SIG-M5 (cell line): ENCODE measurements around the gene LBP.
"Not testable (repeated sequence)": the region's sequence is repeated elsewhere in the genome, so short reads cannot be mapped to it uniquely, and the experiment has no call there.

Source experiments
- DNase-seq: peaks from one replicate; lab custom pipeline; 2025; lab: John Stamatoyannopoulos, UW

LBP gene, protein sequence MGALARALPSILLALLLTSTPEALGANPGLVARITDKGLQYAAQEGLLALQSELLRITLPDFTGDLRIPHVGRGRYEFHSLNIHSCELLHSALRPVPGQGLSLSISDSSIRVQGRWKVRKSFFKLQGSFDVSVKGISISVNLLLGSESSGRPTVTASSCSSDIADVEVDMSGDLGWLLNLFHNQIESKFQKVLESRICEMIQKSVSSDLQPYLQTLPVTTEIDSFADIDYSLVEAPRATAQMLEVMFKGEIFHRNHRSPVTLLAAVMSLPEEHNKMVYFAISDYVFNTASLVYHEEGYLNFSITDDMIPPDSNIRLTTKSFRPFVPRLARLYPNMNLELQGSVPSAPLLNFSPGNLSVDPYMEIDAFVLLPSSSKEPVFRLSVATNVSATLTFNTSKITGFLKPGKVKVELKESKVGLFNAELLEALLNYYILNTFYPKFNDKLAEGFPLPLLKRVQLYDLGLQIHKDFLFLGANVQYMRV

DNA sequence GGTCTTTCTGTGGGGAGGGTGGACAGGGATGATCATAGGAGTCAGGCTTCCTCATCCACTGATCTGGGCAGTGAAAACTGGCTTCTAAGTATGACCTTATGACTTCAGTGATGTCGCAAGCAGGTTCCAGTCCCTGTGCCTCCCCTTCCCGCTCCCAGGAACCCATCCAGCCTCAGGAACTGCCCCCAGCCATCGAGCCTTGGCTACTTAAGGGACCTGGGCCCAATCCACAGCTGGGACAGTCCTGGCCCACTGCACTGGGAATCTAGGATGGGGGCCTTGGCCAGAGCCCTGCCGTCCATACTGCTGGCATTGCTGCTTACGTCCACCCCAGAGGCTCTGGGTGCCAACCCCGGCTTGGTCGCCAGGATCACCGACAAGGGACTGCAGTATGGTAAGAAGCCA is at the start of gene LBP:
Gene LBP (plus strand): TSS at position 236 of the 405 bp plus-strand sequence. CDS start 35 bp downstream, at position 271.
- DNase-seq: no peak

- DNase-seq: no peak
These were observed 48.2 kb upstream of the LBP start for GRCh38 chr20:38297916-38298674.

DNA sequence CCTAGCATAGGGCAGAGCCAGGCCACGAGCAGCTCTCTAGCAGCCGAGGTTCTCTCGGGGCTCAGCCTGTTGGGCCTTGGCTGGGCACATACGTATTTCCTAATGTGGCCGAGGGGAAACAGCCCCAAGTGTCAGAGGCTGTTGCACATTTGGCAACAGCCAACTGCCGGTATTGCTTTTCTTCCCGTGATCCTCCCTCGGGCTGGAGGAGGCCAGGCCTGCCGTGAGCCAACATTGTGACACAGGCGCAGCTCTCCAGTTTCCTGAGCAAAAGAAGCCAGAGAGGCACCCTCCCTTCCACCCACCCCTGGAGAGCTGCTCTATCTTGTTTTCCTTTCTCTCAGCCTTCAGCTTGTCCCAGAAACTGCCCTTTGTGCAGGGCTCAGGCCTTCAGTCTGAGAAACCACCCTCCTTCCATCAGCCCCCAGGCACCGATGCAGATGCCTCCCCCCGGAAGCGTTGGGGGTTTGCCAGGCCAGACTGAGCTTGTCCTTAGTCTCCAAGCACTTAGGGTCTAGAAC is 47.5 kb upstream of the LBP start:
- DNase-seq: peak; percentile 85

- no peak for DNase-seq
These were observed 46.3 kb upstream of the LBP start for GRCh38 chr20:38299963-38300362.

DNA sequence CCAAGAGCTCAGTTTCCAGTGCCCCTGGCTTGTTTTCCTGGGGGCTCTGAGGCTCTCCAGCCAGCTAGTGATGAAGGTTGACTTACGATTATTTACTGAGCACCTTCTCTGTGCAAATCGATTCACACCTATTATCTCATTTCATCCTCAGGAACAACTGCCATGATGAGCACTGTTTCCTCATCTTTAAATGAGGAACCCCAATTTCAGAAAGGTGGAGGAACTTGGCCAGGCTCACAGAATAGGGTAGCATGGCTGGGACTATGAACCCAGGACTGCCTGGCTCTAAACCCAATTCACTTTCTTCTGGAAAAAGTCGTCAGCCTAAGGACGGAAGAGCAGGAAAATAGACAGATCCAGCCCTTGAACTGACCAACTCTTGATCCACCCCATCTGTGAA is 45.8 kb upstream of the LBP start:
- no peak for DNase-seq

GRCh38 chr20:38301309-38301708 is 45.0 kb upstream of the LBP start:
- no peak for DNase-seq

- DNase-seq: no peak
These were observed 43.5 kb upstream of the LBP start for GRCh38 chr20:38302786-38303185.

GRCh38 chr20:38303908-38304379 is 42.3 kb upstream of the LBP start, which contains the start of gene BPI:
Gene BPI, plus strand, starts transcription at chr20:38304156. Its CDS starts 68 bp downstream, at chr20:38304224.
- peak; percentile 89 for DNase-seq

GRCh38 chr20:38304845-38305447 is 41.3 kb upstream of the LBP start:
- no peak for DNase-seq

GRCh38 chr20:38305541-38305940 is 40.7 kb upstream of the LBP start:
- DNase-seq: no peak

- no peak for DNase-seq
These were observed 39.9 kb upstream of the LBP start for GRCh38 chr20:38306379-38306778.

DNA sequence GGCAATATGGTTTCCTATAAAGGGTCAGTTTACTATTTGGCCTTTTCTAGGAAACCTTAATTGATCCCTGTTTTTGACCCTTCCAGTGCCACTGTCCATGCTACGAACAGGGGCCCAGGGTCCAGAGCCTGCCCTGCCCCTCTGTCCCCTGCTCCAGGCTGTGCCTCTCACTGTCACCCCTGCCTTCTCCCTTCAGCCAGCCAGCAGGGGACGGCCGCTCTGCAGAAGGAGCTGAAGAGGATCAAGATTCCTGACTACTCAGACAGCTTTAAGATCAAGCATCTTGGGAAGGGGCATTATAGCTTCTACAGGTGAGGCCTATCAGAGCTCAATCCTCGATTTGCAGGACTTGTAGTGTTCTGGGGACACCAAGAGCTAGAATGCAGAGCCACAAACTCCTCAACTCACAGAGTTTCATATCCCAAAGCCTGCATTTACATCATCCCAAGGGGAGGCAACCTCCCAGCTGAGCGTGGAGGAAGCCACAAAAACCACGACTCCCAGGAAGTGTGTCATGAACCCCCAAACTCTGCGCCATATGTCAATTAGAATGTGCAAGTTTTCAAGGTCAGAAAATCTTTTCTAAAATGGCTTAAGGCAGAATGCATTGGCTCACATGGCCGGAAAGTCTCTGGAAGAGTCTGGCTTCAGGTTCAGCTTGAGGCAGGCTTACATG is 38.8 kb upstream of the LBP start:
- DNase-seq: no peak

DNA sequence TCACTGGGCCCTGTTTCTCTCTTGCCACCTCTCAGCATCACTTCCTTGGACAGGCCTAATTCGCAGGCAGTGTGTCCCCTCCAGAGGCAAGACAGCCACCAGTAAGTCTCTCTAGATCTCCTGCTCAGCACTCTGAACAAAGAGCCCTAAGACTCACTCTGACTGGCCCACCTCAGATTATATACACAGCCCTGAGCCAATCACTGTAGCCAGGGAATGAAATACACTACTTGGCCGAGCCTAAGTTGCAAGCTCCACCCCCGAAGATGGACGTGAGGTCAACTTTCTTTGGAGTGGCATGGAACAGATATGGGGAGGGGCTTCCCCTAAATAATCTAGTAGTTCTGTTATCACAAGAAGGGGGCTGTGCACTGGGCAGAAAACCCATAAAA is 38.2 kb upstream of the LBP start:
- DNase-seq: no peak

- DNase-seq: no peak
These were observed 37.8 kb upstream of the LBP start for GRCh38 chr20:38308447-38308846.

DNA sequence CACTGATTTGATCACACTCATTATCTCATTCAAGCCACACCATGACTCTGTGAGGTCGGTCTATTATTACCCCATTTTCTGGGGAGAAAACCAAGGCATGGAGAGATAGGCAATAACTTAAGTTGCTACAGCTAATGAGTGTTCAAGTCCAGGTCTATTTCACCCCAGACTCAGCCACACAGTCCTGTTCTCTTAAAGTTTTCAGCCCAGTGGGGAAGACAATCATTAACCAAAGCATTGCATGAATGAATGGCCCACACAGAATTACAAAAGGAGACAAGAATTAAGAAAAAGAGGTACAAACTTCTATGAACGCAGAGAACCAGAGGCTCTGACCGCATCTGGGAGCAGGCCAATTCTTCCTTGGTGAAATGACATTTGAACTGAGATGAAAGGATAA is 35.2 kb upstream of the LBP start:
- DNase-seq: no peak

GRCh38 chr20:38311491-38311890 is 34.8 kb upstream of the LBP start:
- no peak for DNase-seq

DNA sequence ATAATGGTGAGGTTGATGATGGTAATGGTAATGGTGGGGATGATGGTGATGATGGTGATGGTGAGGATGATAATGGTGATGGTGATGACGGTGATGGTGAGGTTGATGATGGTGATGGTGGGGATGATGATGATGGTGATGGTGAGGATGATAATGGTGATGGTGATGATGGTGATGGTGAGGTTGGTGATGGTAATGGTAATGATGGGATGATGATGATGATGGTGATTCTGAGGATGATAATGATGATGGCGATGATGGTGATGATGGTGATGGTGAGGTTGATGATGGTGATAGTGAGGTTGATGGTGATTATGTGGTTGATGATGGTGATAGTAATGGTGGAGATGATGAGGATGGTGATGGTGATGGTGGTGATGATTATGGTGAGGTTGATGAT is 32.6 kb upstream of the LBP start:
- no peak for DNase-seq

DNA sequence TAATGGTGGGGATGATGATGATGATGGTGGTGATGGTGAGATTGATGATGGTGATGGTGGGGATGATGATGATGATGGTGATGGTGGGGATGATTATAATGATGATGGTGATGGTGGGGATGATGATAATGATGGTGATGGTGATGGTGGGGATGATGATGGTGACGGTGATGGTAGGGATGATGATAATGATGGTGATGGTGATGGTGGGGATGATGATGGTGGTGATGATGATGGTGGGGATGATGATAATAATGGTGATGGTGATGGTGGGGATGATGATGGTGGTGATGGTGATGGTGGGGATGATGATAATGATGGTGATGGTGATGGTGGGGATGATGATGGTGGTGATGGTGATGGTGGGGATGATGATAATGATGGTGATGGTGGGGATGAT is 31.9 kb upstream of the LBP start:
- DNase-seq: not testable (repeated sequence)

DNA sequence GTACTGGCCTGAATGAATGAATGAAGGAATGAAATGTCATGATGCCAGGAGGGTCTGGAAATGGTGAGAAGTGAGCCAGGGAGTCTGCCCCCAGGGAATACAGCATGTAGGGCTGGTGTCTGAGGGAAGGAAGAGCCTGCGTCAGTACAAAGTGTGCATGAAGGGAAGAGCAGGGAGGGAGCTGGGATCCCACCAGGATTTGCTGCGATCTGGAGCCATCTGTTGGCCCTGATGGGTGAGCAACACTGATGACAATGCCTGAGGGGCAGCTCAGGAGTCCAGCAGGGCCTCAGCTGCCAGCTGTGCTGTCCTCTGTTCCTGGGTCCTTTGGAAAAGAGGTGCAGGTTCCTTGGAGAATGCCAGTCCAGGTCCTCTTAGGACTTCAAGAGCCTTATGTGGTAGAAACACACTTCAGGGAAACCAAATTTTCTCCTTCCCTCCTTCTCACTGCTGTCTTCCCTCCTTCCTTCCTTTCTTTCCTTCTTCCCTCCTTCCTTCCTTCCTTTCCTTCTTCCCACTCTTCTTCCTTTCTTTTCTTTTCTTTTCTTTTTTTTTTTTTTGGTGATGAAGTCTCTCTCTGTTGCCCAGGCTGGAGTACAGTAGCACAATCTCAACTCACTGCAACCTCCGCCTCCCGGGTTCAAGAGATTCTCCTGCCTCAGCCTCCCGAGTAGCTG is 30.9 kb upstream of the LBP start:
- DNase-seq: no peak

- no peak for DNase-seq
These were observed 29.9 kb upstream of the LBP start for GRCh38 chr20:38316341-38316740.

DNA sequence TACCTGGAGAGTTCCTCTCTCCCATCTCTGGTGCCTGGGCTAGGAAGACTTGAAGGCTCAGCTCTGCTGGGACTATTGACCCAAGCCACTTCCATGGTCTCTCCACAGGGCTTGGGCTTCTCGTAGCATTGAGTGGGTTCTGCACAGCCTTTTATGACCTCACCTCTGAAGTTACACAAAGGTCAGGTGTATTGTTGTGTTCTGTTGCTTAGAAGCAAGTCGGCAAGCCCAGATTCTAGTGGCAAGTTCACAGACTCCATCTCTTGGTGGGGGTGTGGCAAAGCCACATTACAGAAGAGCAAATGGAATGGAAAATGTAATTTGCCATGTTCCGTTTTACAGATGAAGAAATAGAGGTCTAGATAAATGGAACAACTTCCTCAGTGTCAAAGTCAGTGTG is 28.9 kb upstream of the LBP start:
- no peak for DNase-seq
